A549 (cell line): Measurements from ENCODE around the gene TSGA10IP. TPM values are rescaled to one million over a fixed set of nuclear protein-coding genes. Genes with fewer than 3 reads are reported as not detected.

Source experiments
- ATAC-seq, 2 experiments: fragments of 200-7000 bp in 1 of 2; fragments of >200 bp in 1 of 2; cut with Nextera tagmentation in 1 of 2; cut with Tn5 transposase in 1 of 2; 3 replicates each; pipeline versions ENCODE4 v1.8.0 to v1.9.1; 2018 to 2020; ENCODE audit warnings: mild to moderate bottlenecking in 1 of 2, moderate library complexity in 1 of 2
- CTCF ChIA-PET: fragments of 300-600 bp; sonication (Branson Sonifier 250); formaldehyde crosslinking; extraction: SDS; loops from one replicate; lab custom pipeline; 2021; ENCODE audit warnings: antibody characterized with exemption, inconsistent platforms; lab: Yijun Ruan, JAX
- POLR2A ChIA-PET: fragments of 350-600 bp; formaldehyde crosslinking; extraction: SDS; loops from one replicate; lab custom pipeline; 2021; ENCODE audit warnings: antibody characterized with exemption, inconsistent platforms; lab: Yijun Ruan, JAX
- DNase-seq, 2 experiments: peaks; one replicate each; pipeline versions ENCODE4 v3.0.0 to v3.0.0-alpha.2; 2011 to 2016; ENCODE audit warnings: low read depth in 1 of 2, low spot score in 1 of 2
- FAIRE-seq: peaks from 2 replicates; lab custom pipeline; 2011; peaks lifted over from hg19 to GRCh38; lab: Jason Lieb, UNC
- H3K27ac ChIP-seq, 2 experiments: fragments of >200 bp; sonication (Bioruptor Twin); formaldehyde crosslinking; 3 replicates each; pipeline ENCODE4 v1.5.1; 2016 to 2017
- H3K4me1 ChIP-seq: fragments of >200 bp; sonication (Bioruptor Twin); formaldehyde crosslinking; 3 replicates; pipeline ENCODE4 v1.6.1; 2016
- H3K4me2 ChIP-seq: fragments of >200 bp; sonication (Bioruptor Twin); formaldehyde crosslinking; 3 replicates; pipeline ENCODE4 v1.6.1; 2016
- H3K4me3 ChIP-seq: fragments of >200 bp; sonication (Bioruptor Twin); formaldehyde crosslinking; 3 replicates; pipeline ENCODE4 v1.5.1; 2016
- H3K9me3 ChIP-seq: fragments of >200 bp; sonication (Bioruptor Twin); formaldehyde crosslinking; 3 replicates; pipeline ENCODE4 v1.6.1; 2016
- CBX2 ChIP-seq: fragments of 200-600 bp; sonication (generic); IDR thresholded peaks from 2 replicates; pipeline ENCODE4 v1.6.1; 2016; ENCODE audit warnings: low read depth, mild to moderate bottlenecking, borderline replicate concordance
- CEBPB ChIP-seq, 2 experiments: fragments of >200 bp in 1 of 2; sonication (Bioruptor Twin) in 1 of 2; formaldehyde crosslinking in 1 of 2; IDR thresholded peaks; 2 replicates each; pipeline ENCODE4 v1.6.1; 2012 to 2016
- CHD2 ChIP-seq: fragments of 150-350 bp; IDR thresholded peaks from 2 replicates; pipeline ENCODE4 v1.6.1; 2014; ENCODE audit warnings: low read length; ENCODE audit not compliant: partially characterized antibody
- CHD4 ChIP-seq: fragments of 200-600 bp; sonication (generic); IDR thresholded peaks from 2 replicates; pipeline ENCODE4 v1.6.1; 2016; ENCODE audit warnings: antibody characterized with exemption, mild to moderate bottlenecking, borderline replicate concordance
- FOXS1 ChIP-seq: fragments of 250-450 bp; sonication (Bioruptor Pico); IDR thresholded peaks from 2 replicates; pipeline ENCODE4 v1.5.0; 2020; ENCODE audit warnings: mild to moderate bottlenecking, moderate library complexity
- GATA3 ChIP-seq: IDR thresholded peaks from 2 replicates; pipeline ENCODE4 v1.6.1; 2012; ENCODE audit warnings: borderline replicate concordance
- HOXB13 ChIP-seq: fragments of 250-450 bp; sonication (Bioruptor Pico); IDR thresholded peaks from 2 replicates; pipeline ENCODE4 v1.5.0; 2020; ENCODE audit warnings: low read depth, mild to moderate bottlenecking, moderate library complexity
- JUN ChIP-seq, 2 experiments: fragments of >200 bp; sonication (Bioruptor Twin); formaldehyde crosslinking; IDR thresholded peaks; 2 replicates in 1 of 2; 3 replicates in 1 of 2; pipeline ENCODE4 v1.6.1; 2016 to 2017
- JUNB ChIP-seq: fragments of >200 bp; sonication (Bioruptor Twin); formaldehyde crosslinking; IDR thresholded peaks from 2 replicates; pipeline ENCODE4 v1.6.1; 2016
- KDM5A ChIP-seq: fragments of 200-600 bp; sonication (generic); IDR thresholded peaks from 2 replicates; pipeline ENCODE4 v1.6.1; 2016; ENCODE audit warnings: antibody characterized with exemption, mild to moderate bottlenecking
- MAZ ChIP-seq: fragments of 150-350 bp; IDR thresholded peaks from 2 replicates; pipeline ENCODE4 v1.6.1; 2014; ENCODE audit warnings: antibody characterized with exemption, low read depth, low read length, borderline replicate concordance
- NFE2L2 ChIP-seq: fragments of 150-350 bp; conservative IDR thresholded peaks from 2 replicates; pipeline ENCODE4 v1.6.1; 2014; ENCODE audit warnings: low read length
- PHF8 ChIP-seq: fragments of 200-600 bp; sonication (generic); IDR thresholded peaks from 2 replicates; pipeline ENCODE4 v1.6.1; 2016; ENCODE audit warnings: low read depth, mild to moderate bottlenecking, antibody characterized with exemption, moderate library complexity, borderline replicate concordance
- POLR2A ChIP-seq: IDR thresholded peaks from 2 replicates; pipeline ENCODE4 v1.6.1; 2012; ENCODE audit warnings: mild to moderate bottlenecking, low read length
- SMC3 ChIP-seq: fragments of >200 bp; sonication (Bioruptor Twin); formaldehyde crosslinking; IDR thresholded peaks from 3 replicates; pipeline ENCODE4 v1.6.1; 2018; ENCODE audit warnings: inconsistent platforms
- ZC3H11A ChIP-seq: fragments of 450-650 bp; IDR thresholded peaks from 2 replicates; pipeline ENCODE4 v1.6.1; 2014; ENCODE audit warnings: antibody characterized with exemption, mild to moderate bottlenecking
- WGBS: methylation state at CpG from one replicate; pipeline ENCODE4 v1.1.6; 2017; ENCODE audit errors: missing lambda C conversion rate; 5-methylcytosine and 5-hydroxymethylcytosine counted together
- polyA plus RNA-seq, 4 experiments: library from polyadenylated mRNA; depleted of rRNA in 3 of 4; stranded (reverse); fragments of >200 nt; fragmentation: RNase III in 1 of 4; extraction: RNeasy Plus Mini Kit Qiagen cat#74134 plus additional on column Dnase treatment in 1 of 4; gene quantifications; 2 replicates in 3 of 4; 3 replicates in 1 of 4; pipeline ENCODE4 v1.2.3, GENCODE V29; 2011 to 2017
- TF ChIP-seq, protein P1 (sequence below): IDR thresholded peaks from 2 replicates; pipeline ENCODE4 v1.6.1; 2012
- TF ChIP-seq, protein P2 (sequence below): IDR thresholded peaks from 2 replicates; pipeline ENCODE4 v1.6.1; 2012; ENCODE audit warnings: low read depth, borderline replicate concordance
- TF ChIP-seq, protein P3 (sequence below): fragments of 250-450 bp; sonication (Bioruptor Pico); IDR thresholded peaks from 2 replicates; pipeline ENCODE4 v1.5.0; 2020; ENCODE audit warnings: low read depth, mild to moderate bottlenecking, moderate library complexity
- TF ChIP-seq, protein P4 (sequence below): IDR thresholded peaks from 2 replicates; pipeline ENCODE4 v1.6.1; 2012
- TF ChIP-seq, protein P5 (sequence below): fragments of >200 bp; sonication (Bioruptor Twin); formaldehyde crosslinking; IDR thresholded peaks from 3 replicates; pipeline ENCODE4 v1.6.1; 2016
- TF ChIP-seq, protein P6 (sequence below): fragments of >200 bp; sonication (Bioruptor Twin); formaldehyde crosslinking; IDR thresholded peaks from 3 replicates; pipeline ENCODE4 v1.5.1; 2016

Gene TSGA10IP
- polyA plus RNA-seq, 2 of the 4 experiments (the other 2 are of a cell fraction), result not detected

DNA sequence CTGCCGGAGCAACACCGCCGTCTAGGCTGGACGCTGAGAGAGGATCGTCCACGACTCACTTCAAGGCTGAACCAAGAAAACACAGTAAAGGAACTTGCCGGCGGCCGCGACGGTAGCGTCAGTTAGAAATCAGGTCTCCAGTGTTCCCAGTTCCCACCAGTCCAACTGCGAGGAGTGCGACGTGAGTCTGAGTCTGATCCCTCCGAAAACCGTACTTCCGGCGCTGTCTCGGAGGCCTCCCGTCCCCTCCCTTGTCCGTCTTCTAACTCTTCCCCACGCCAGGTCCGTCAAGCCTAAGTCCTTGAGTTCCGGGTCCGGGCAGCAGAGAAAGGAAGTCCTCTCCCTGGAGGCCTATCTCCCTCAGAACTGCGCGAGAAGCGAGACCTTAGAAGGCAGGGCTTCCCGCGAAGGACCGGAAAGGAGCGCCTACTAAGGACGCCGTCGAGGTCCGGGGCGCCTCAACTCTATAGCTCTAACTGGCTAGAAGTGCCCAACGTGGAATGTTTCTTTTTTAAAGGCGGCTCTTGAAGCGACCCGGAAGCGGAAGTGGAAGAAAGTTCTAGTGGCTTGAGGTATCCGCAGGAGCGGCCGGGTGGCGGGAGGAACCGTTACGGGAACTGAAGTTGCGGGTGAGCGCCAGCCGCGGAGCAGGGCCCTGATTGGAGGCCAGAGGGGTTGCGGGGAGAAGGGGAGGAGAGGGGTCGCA, 56.8 kb downstream of the TSGA10IP start, which contains the start of the genes BANF1 and EIF1AD (continued):
- TF ChIP-seq, protein P1, sequence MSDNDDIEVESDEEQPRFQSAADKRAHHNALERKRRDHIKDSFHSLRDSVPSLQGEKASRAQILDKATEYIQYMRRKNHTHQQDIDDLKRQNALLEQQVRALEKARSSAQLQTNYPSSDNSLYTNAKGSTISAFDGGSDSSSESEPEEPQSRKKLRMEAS, result peak; percentile 98
- TF ChIP-seq HOXB13, result peak; percentile 33; the same call in 1 of the 2 replicates
- TF ChIP-seq CHD4, result no peak
- TF ChIP-seq CBX2, result no peak
- no peak for TF ChIP-seq FOXS1 (CRISPR knock-in tag)
- TF ChIP-seq, protein P2, sequence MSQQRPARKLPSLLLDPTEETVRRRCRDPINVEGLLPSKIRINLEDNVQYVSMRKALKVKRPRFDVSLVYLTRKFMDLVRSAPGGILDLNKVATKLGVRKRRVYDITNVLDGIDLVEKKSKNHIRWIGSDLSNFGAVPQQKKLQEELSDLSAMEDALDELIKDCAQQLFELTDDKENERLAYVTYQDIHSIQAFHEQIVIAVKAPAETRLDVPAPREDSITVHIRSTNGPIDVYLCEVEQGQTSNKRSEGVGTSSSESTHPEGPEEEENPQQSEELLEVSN, result peak; percentile 83; the same call in 1 of the 2 replicates
- peak; percentile 84 for TF ChIP-seq PHF8
- TF ChIP-seq CEBPB (IDR thresholded peaks at IDR 0.05), result 0 out of 4 replicates have a peak, but pooled peaks of 1 of the 2 experiments have one; percentile 40
- TF ChIP-seq, protein P3, sequence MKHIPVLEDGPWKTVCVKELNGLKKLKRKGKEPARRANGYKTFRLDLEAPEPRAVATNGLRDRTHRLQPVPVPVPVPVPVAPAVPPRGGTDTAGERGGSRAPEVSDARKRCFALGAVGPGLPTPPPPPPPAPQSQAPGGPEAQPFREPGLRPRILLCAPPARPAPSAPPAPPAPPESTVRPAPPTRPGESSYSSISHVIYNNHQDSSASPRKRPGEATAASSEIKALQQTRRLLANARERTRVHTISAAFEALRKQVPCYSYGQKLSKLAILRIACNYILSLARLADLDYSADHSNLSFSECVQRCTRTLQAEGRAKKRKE (CRISPR knock-in tag), result no peak
- peak; percentile 21; the same call in 1 of the 2 replicates for TF ChIP-seq ZC3H11A
- TF ChIP-seq KDM5A, result peak; percentile 90
- no peak for TF ChIP-seq NFE2L2
- TF ChIP-seq, protein P4, sequence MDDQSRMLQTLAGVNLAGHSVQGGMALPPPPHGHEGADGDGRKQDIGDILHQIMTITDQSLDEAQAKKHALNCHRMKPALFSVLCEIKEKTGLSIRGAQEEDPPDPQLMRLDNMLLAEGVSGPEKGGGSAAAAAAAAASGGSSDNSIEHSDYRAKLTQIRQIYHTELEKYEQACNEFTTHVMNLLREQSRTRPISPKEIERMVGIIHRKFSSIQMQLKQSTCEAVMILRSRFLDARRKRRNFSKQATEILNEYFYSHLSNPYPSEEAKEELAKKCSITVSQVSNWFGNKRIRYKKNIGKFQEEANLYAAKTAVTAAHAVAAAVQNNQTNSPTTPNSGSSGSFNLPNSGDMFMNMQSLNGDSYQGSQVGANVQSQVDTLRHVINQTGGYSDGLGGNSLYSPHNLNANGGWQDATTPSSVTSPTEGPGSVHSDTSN, result peak; percentile 55
- TF ChIP-seq CHD2, result peak; percentile 89
- peak; percentile 89 to 97 for TF ChIP-seq JUN (IDR thresholded peaks at IDR 0.05)
- TF ChIP-seq MAZ, result peak; percentile 89; the same call in 1 of the 2 replicates
- TF ChIP-seq SMC3, result no peak
- peak; percentile 67; the same call in 1 of the 2 replicates for TF ChIP-seq GATA3

DNA sequence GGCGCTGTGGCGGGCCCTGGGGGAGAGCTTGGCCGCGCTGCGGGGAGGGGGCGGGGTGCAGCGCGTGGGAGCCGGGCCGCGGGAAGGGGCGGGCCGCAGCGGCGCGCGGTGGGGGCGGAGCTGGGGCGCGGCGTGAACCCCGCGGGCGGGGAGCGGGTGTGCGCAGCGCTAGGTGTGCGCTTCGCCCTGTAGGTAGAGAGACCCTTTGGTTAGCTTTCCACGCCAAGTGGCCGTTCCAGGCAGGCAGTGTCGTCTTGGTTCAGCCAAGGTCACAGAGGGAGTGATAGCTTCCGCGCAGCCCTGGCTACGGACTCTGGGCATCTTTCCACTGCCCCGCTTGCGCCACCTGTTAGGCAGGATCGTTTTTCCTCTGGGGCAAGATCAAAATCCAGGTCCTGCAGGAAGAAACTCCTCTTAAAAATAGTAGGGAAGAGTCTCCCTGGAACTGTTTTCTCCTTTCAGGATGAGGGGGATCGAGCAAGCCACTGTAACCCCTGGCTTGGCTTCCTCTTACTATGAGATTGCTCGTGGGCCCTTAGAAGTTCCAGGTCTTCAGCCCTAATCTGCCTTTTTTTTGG, 57.5 kb downstream of the TSGA10IP start:
- ATAC-seq (peak; percentile 69 to 70), DNase-seq (peak; percentile 44 to 52), FAIRE-seq (no peak)
- under 1% methylated on average over 10 of the region's 40 CpGs for WGBS
- Histone ChIP-seq H3K4me3 (peak overlapping the region; percentile 67), H3K4me2 (peak overlapping the region; percentile 93), H3K27ac (peak overlapping the region; percentile 91 to 95), H3K4me1 (peaks cover 13% of the 10 kb centered on the region), H3K9me3 (no peaks in the 10 kb centered on the region)
- CTCF ChIA-PET, result interaction anchor here (0.7 to 1.9 kb wide), 5 partner anchors 20 to 222 kb away, joined by 3 to 7 read pairs (median 4); no protein-coding TSS in a partner anchor
- no peak for TF ChIP-seq JUNB
- peak; percentile 73 for TF ChIP-seq POLR2A
- no peak for TF ChIP-seq NFE2L2
- TF ChIP-seq JUN (IDR thresholded peaks at IDR 0.05), result peak in 1 of 2 experiments; percentile 13; a peak in 1 of 5 replicates
- no peak for TF ChIP-seq FOXS1 (CRISPR knock-in tag)
- TF ChIP-seq, protein P5, sequence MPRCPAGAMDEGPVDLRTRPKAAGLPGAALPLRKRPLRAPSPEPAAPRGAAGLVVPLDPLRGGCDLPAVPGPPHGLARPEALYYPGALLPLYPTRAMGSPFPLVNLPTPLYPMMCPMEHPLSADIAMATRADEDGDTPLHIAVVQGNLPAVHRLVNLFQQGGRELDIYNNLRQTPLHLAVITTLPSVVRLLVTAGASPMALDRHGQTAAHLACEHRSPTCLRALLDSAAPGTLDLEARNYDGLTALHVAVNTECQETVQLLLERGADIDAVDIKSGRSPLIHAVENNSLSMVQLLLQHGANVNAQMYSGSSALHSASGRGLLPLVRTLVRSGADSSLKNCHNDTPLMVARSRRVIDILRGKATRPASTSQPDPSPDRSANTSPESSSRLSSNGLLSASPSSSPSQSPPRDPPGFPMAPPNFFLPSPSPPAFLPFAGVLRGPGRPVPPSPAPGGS, result peak; percentile 47; the same call in 1 of the 3 replicates
- TF ChIP-seq, protein P6, sequence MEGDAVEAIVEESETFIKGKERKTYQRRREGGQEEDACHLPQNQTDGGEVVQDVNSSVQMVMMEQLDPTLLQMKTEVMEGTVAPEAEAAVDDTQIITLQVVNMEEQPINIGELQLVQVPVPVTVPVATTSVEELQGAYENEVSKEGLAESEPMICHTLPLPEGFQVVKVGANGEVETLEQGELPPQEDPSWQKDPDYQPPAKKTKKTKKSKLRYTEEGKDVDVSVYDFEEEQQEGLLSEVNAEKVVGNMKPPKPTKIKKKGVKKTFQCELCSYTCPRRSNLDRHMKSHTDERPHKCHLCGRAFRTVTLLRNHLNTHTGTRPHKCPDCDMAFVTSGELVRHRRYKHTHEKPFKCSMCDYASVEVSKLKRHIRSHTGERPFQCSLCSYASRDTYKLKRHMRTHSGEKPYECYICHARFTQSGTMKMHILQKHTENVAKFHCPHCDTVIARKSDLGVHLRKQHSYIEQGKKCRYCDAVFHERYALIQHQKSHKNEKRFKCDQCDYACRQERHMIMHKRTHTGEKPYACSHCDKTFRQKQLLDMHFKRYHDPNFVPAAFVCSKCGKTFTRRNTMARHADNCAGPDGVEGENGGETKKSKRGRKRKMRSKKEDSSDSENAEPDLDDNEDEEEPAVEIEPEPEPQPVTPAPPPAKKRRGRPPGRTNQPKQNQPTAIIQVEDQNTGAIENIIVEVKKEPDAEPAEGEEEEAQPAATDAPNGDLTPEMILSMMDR, result peak; percentile 21; the same call in 1 of the 3 replicates
- 0 out of 4 replicates have a peak, but pooled peaks of 1 of the 2 experiments have one; percentile 14 for TF ChIP-seq CEBPB (IDR thresholded peaks at IDR 0.05)
- POLR2A ChIA-PET, result interaction anchor here (0.7 to 1.3 kb wide), 8 partner anchors 9 to 388 kb away, joined by 3 to 12 read pairs (median 5); partner anchors contain the start of genes CST6, FIBP and PCNX3
